K562 (cell line): ENCODE measurements around the gene NMRAL1. TPM values are rescaled to one million over a fixed set of nuclear protein-coding genes. Genes with fewer than 3 reads are reported as not detected.

Experiments used
- BCLAF1 ChIP-seq, 2 experiments: fragments of 450-650 bp in 1 of 2; IDR thresholded peaks; 2 replicates each; pipeline ENCODE4 v1.6.1; 2011 to 2017; ENCODE audit warnings: low read depth in 2 of 2, antibody characterized with exemption in 1 of 2, borderline replicate concordance in 1 of 2, low read length in 1 of 2, mild to moderate bottlenecking in 1 of 2, mixed read lengths in 1 of 2; ENCODE audit not compliant: control insufficient read depth in 1 of 2
- BCOR ChIP-seq: fragments of 450-650 bp; IDR thresholded peaks from 2 replicates; pipeline ENCODE4 v1.6.1; 2016
- BRF1 ChIP-seq: IDR thresholded peaks from 3 replicates; pipeline ENCODE4 v1.6.1; 2011; ENCODE audit warnings: borderline replicate concordance, mild to moderate bottlenecking; ENCODE audit not compliant: insufficient read length; ENCODE audit errors: extremely low read depth
- ETS1 ChIP-seq: conservative IDR thresholded peaks from 2 replicates; pipeline ENCODE4 v1.6.1; 2011; ENCODE audit warnings: low read depth, mild to moderate bottlenecking, low read length; ENCODE audit not compliant: control insufficient read depth
- MTA3 ChIP-seq: fragments of 450-650 bp; formaldehyde crosslinking; IDR thresholded peaks from 2 replicates; pipeline ENCODE4 v1.6.1; 2017; ENCODE audit warnings: mild to moderate bottlenecking, borderline replicate concordance
- PBX2 ChIP-seq, 2 experiments: IDR thresholded peaks in 1 of 2; conservative IDR thresholded peaks in 1 of 2; 2 replicates each; pipeline ENCODE4 v1.6.1; 2016; ENCODE audit warnings: low read depth in 2 of 2, mild to moderate bottlenecking in 1 of 2, missing compliant biosample characterization in 1 of 2, missing genetic modification characterization in 1 of 2, moderate library complexity in 1 of 2
- SMC3 ChIP-seq: conservative IDR thresholded peaks from 2 replicates; pipeline ENCODE4 v1.6.1; 2011; ENCODE audit warnings: low read depth, low read length, improper control_type of control experiment; ENCODE audit not compliant: insufficient read depth
- TAF15 ChIP-seq: fragments of 200-400 bp; formaldehyde crosslinking; IDR thresholded peaks from 2 replicates; pipeline ENCODE4 v1.6.1; 2017; ENCODE audit warnings: mild to moderate bottlenecking, low read depth, low read length, moderate library complexity
- THAP12 ChIP-seq: fragments of 250-450 bp; sonication (Bioruptor Pico); IDR thresholded peaks from 2 replicates; pipeline ENCODE4 v1.9.0; 2021; ENCODE audit warnings: mild to moderate bottlenecking, inconsistent platforms
- XRCC4 ChIP-seq: IDR thresholded peaks from one replicate; pipeline ENCODE4 v1.6.1; 2011; ENCODE audit not compliant: insufficient read depth, insufficient read length; ENCODE audit errors: extremely low read depth
- ZFP30 ChIP-seq: fragments of 250-450 bp; sonication (Bioruptor Pico); IDR thresholded peaks from 2 replicates; pipeline ENCODE4 v1.8.0; 2022; ENCODE audit warnings: moderate library complexity, mild to moderate bottlenecking, inconsistent platforms, borderline replicate concordance
- ZNF232 ChIP-seq: sonication (generic); formaldehyde crosslinking; IDR thresholded peaks from 2 replicates; pipeline ENCODE4 v1.8.0; 2022; ENCODE audit warnings: mild to moderate bottlenecking, missing genetic modification reagents
- ZNF639 ChIP-seq, 2 experiments: fragments of 200-800 bp in 1 of 2; sonication (Bioruptor generic) in 1 of 2; sonication (generic) in 1 of 2; formaldehyde crosslinking in 1 of 2; IDR thresholded peaks in 1 of 2; conservative IDR thresholded peaks in 1 of 2; 2 replicates each; pipeline versions ENCODE4 v1.5.0 to v1.6.1; 2016 to 2020; ENCODE audit warnings: missing compliant biosample characterization in 1 of 2, missing genetic modification characterization in 1 of 2, missing genetic modification reagents in 1 of 2
- polyA plus RNA-seq, 8 experiments: library from polyadenylated mRNA; depleted of rRNA in 4 of 8; stranded (reverse) in 5 of 8; unstranded in 3 of 8; fragments of >200 nt; fragmentation: Nextera tagmentation in 2 of 8; fragmentation: Illumina TruSeq in 1 of 8; extraction: Ambion mirVana in 2 of 8; extraction: Trizol in 1 of 8; gene quantifications; 2 replicates each; pipeline versions ENCODE4 v1.2.1 to v1.2.3, GENCODE V29; 2011 to 2014; ENCODE audit warnings: inconsistent platforms in 1 of 8, missing spikeins in 1 of 8
- total RNA-seq, 7 experiments: library from RNA; depleted of rRNA in 6 of 7; stranded (reverse); fragments of >200 nt in 6 of 7; fragmentation: Illumina TruSeq in 2 of 7; extraction: Trizol in 2 of 7; gene quantifications; 2 replicates each; pipeline versions ENCODE4 v1.2.1 to v1.2.3, GENCODE V29; 2011 to 2021; ENCODE audit warnings: low replicate concordance in 1 of 7

The NMRAL1 gene
- total and polyA plus RNA-seq, 9 of the 15 experiments (the other 6 are each of a cell fraction or from before 2014, with no cell fraction given): 6.3 to 116 (median 63.2) TPM

- TF ChIP-seq ZFP30 (no peak), ZNF232 (CRISPR knock-in tag) (no peak), TAF15 (no peak), XRCC4 (no peak), PBX2 (CRISPR knock-in tag; IDR thresholded peaks at IDR 0.05; ENCODE audit: low read depth) (no peak), PBX2 (tag; conservative IDR thresholded peaks at IDR 0.05; ENCODE audit: low read depth) (no peak), ETS1 (no peak), BCLAF1 (IDR thresholded peaks at IDR 0.05; ENCODE audit: borderline replicate concordance in 1 of 2, control insufficient read depth in 1 of 2, low read depth in 2 of 2, low read length in 1 of 2) (peak in 1 of 2 experiments; percentile 79; a peak in 1 of 4 replicates), BCOR (no peak), ZNF639 (CRISPR knock-in tag; conservative IDR thresholded peaks at IDR 0.05 in 1 of 2, IDR thresholded peaks at IDR 0.05 in 1 of 2) (no peak), SMC3 (no peak), MTA3 (no peak), BRF1 (no peak), THAP12 (CRISPR knock-in tag) (no peak)
These were observed 13.0 kb downstream of the NMRAL1 start (continued) for GRCh38 chr16:4461250-4462085.
